ENCODE measurements around the gene PGAP6. TPM values are rescaled to one million over a fixed set of nuclear protein-coding genes. Genes with fewer than 3 reads are reported as not detected.
A peak's percentile ranks its signal among the peaks of the same experiment; 100 is the strongest.

The PGAP6 gene
- total and polyA plus RNA-seq, 9 donors, result 16.3 to 38.2 (median 29.0) TPM

GRCh38 chr16:401468-402348 lies 19.9 kb upstream of the PGAP6 start, which contains the start of gene DECR2:
Gene DECR2, plus strand, starts transcription at chr16:401885. Its CDS starts 79 bp downstream, at chr16:401964.
- Histone ChIP-seq H3K27me3 (ENCODE audit: control insufficient read depth, insufficient read depth, low read length) (no peaks in the 10 kb centered on the region), H3K36me3 (ENCODE audit: control insufficient read depth, insufficient read depth, low read length) (peaks cover 15% of the 10 kb centered on the region), H3K4me1 (ENCODE audit: control insufficient read depth, insufficient read depth, low read length) (peaks cover 23% of the 10 kb centered on the region), H3K9me3 (replicated peaks; ENCODE audit: control insufficient read depth, low read depth, low read length) (no peaks in the 10 kb centered on the region), H3K27ac (ENCODE audit: low read length) (peak within 1 kb of the TSS; percentile 88), H3K4me3 (ENCODE audit: low read length) (peak within 1 kb of the TSS; percentile 94)
- 0% methylated on average over 69 of the region's 91 CpGs for WGBS (ENCODE audit: insufficient coverage)
- DNase-seq, result peak; percentile 96

GRCh38 chr16:400061-400591 lies 18.3 kb upstream of the PGAP6 start:
- Histone ChIP-seq H3K4me1 (ENCODE audit: control insufficient read depth, insufficient read depth, low read length) (peaks cover 26% of the 10 kb centered on the region), H3K27ac (ENCODE audit: low read length) (peak overlapping the region; percentile 29), H3K9me3 (replicated peaks; ENCODE audit: control insufficient read depth, low read depth, low read length) (no peaks in the 10 kb centered on the region), H3K4me3 (ENCODE audit: low read length) (no peak overlapping the region), H3K36me3 (ENCODE audit: control insufficient read depth, insufficient read depth, low read length) (peaks cover 15% of the 10 kb centered on the region), H3K27me3 (ENCODE audit: control insufficient read depth, insufficient read depth, low read length) (no peaks in the 10 kb centered on the region)
- 64% methylated on average over 9 of the region's 10 CpGs for WGBS (ENCODE audit: insufficient coverage)
- DNase-seq, result no peak

GRCh38 chr16:399340-400019 lies 17.7 kb upstream of the PGAP6 start:
- Histone ChIP-seq H3K4me1 (ENCODE audit: control insufficient read depth, insufficient read depth, low read length) (peaks cover 26% of the 10 kb centered on the region), H3K36me3 (ENCODE audit: control insufficient read depth, insufficient read depth, low read length) (peaks cover 15% of the 10 kb centered on the region), H3K4me3 (ENCODE audit: low read length) (no peak overlapping the region), H3K27me3 (ENCODE audit: control insufficient read depth, insufficient read depth, low read length) (no peaks in the 10 kb centered on the region), H3K27ac (ENCODE audit: low read length) (no peak overlapping the region), H3K9me3 (replicated peaks; ENCODE audit: control insufficient read depth, low read depth, low read length) (no peaks in the 10 kb centered on the region)
- 83% methylated on average over 14 of the region's 22 CpGs for WGBS (ENCODE audit: insufficient coverage)
- no peak for DNase-seq

- Histone ChIP-seq H3K27me3 (ENCODE audit: control insufficient read depth, insufficient read depth, low read length) (no peaks in the 10 kb centered on the region), H3K36me3 (ENCODE audit: control insufficient read depth, insufficient read depth, low read length) (peaks cover 15% of the 10 kb centered on the region), H3K27ac (ENCODE audit: low read length) (no peak overlapping the region), H3K4me3 (ENCODE audit: low read length) (no peak overlapping the region), H3K4me1 (ENCODE audit: control insufficient read depth, insufficient read depth, low read length) (peaks cover 26% of the 10 kb centered on the region), H3K9me3 (replicated peaks; ENCODE audit: control insufficient read depth, low read depth, low read length) (no peaks in the 10 kb centered on the region)
- WGBS (ENCODE audit: insufficient coverage), result 76% methylated on average over 10 of the region's 24 CpGs
- DNase-seq, result no peak
These were observed 17.0 kb upstream of the PGAP6 start for GRCh38 chr16:398561-399339.

- DNase-seq, result peak; percentile 81
- H3K27me3 ChIP-seq (ENCODE audit: control insufficient read depth, insufficient read depth, low read length), result no peaks in the 10 kb centered on the region
- H3K36me3 ChIP-seq (ENCODE audit: control insufficient read depth, insufficient read depth, low read length), result peaks cover 15% of the 10 kb centered on the region
- H3K27ac ChIP-seq (ENCODE audit: low read length), result peak overlapping the region; percentile 77
- H3K4me3 ChIP-seq (ENCODE audit: low read length), result peak overlapping the region; percentile 23
- H3K9me3 ChIP-seq (replicated peaks; ENCODE audit: control insufficient read depth, low read depth, low read length), result no peaks in the 10 kb centered on the region
- WGBS (ENCODE audit: insufficient coverage), result 11% methylated on average over 22 of the region's 29 CpGs
- peaks cover 26% of the 10 kb centered on the region for H3K4me1 ChIP-seq (ENCODE audit: control insufficient read depth, insufficient read depth, low read length)
These were observed 16.1 kb upstream of the PGAP6 start for GRCh38 chr16:397736-398332.

- DNase-seq, result peak; percentile 62
- H3K27me3 ChIP-seq (ENCODE audit: control insufficient read depth, insufficient read depth, low read length), result no peaks in the 10 kb centered on the region
- peaks cover 15% of the 10 kb centered on the region for H3K36me3 ChIP-seq (ENCODE audit: control insufficient read depth, insufficient read depth, low read length)
- H3K4me3 ChIP-seq (ENCODE audit: low read length), result peak within 1 kb of the TSS; percentile 51
- under 1% methylated on average over 65 of the region's 75 CpGs for WGBS (ENCODE audit: insufficient coverage)
- H3K9me3 ChIP-seq (replicated peaks; ENCODE audit: control insufficient read depth, low read depth, low read length), result no peaks in the 10 kb centered on the region
- H3K27ac ChIP-seq (ENCODE audit: low read length), result peak within 1 kb of the TSS; percentile 77
- peaks cover 23% of the 10 kb centered on the region for H3K4me1 ChIP-seq (ENCODE audit: control insufficient read depth, insufficient read depth, low read length)
These were observed 15.4 kb upstream of the PGAP6 start, which contains the start of gene NME4 for GRCh38 chr16:397135-397661. Gene NME4, plus strand, starts transcription at chr16:397199. Its CDS starts 24 bp downstream, at chr16:397223.

GRCh38 chr16:396605-397004 lies 14.8 kb upstream of the PGAP6 start:
- DNase-seq, result peak; percentile 77
- peaks cover 3% of the 10 kb centered on the region for H3K9me3 ChIP-seq (replicated peaks; ENCODE audit: control insufficient read depth, low read depth, low read length)
- H3K27ac ChIP-seq (ENCODE audit: low read length), result peak overlapping the region; percentile 67
- peak overlapping the region; percentile 51 for H3K4me3 ChIP-seq (ENCODE audit: low read length)
- 3% methylated on average over 17 of the region's 22 CpGs for WGBS (ENCODE audit: insufficient coverage)
- H3K4me1 ChIP-seq (ENCODE audit: control insufficient read depth, insufficient read depth, low read length), result peaks cover 21% of the 10 kb centered on the region
- H3K36me3 ChIP-seq (ENCODE audit: control insufficient read depth, insufficient read depth, low read length), result peaks cover 15% of the 10 kb centered on the region
- H3K27me3 ChIP-seq (ENCODE audit: control insufficient read depth, insufficient read depth, low read length), result no peaks in the 10 kb centered on the region

GRCh38 chr16:396199-396598 lies 14.4 kb upstream of the PGAP6 start:
- H3K27ac ChIP-seq (ENCODE audit: low read length), result no peak overlapping the region
- H3K4me1 ChIP-seq (ENCODE audit: control insufficient read depth, insufficient read depth, low read length), result peaks cover 21% of the 10 kb centered on the region
- H3K36me3 ChIP-seq (ENCODE audit: control insufficient read depth, insufficient read depth, low read length), result peaks cover 15% of the 10 kb centered on the region
- peaks cover 3% of the 10 kb centered on the region for H3K9me3 ChIP-seq (replicated peaks; ENCODE audit: control insufficient read depth, low read depth, low read length)
- H3K4me3 ChIP-seq (ENCODE audit: low read length), result no peak overlapping the region
- H3K27me3 ChIP-seq (ENCODE audit: control insufficient read depth, insufficient read depth, low read length), result no peaks in the 10 kb centered on the region
- no peak for DNase-seq
- WGBS (ENCODE audit: insufficient coverage), result no CpG with 5 or more reads among the region's 3 CpGs

- no peak for DNase-seq
- no peaks in the 10 kb centered on the region for H3K27me3 ChIP-seq (ENCODE audit: control insufficient read depth, insufficient read depth, low read length)
- peaks cover 3% of the 10 kb centered on the region for H3K9me3 ChIP-seq (replicated peaks; ENCODE audit: control insufficient read depth, low read depth, low read length)
- H3K4me3 ChIP-seq (ENCODE audit: low read length), result no peak overlapping the region
- WGBS (ENCODE audit: insufficient coverage), result 81% methylated on average over 4 of the region's 7 CpGs
- no peak overlapping the region for H3K27ac ChIP-seq (ENCODE audit: low read length)
- peaks cover 4% of the 10 kb centered on the region for H3K4me1 ChIP-seq (ENCODE audit: control insufficient read depth, insufficient read depth, low read length)
- H3K36me3 ChIP-seq (ENCODE audit: control insufficient read depth, insufficient read depth, low read length), result no peaks in the 10 kb centered on the region
These were observed 10.8 kb upstream of the PGAP6 start for GRCh38 chr16:392450-393030.
